ENCODE results near the gene ACSF3. TPM values are rescaled to one million over a fixed set of nuclear protein-coding genes. Genes with fewer than 3 reads are reported as not detected.

The ACSF3 gene
- total and polyA plus RNA-seq, 2 donors (not counting 1 experiment from before 2014, with no cell fraction given) = 45.2 to 113 TPM

GRCh38 chr16:89085755-89086154 lies 7.9 kb upstream of the ACSF3 start:
- Mint-ChIP-seq H3K4me3 (no peak overlapping the region), H3K9me3 (ENCODE audit: insufficient read depth) (no peaks in the 10 kb centered on the region), H3K27ac (no peak overlapping the region), H3K4me1 (peaks cover 13% of the 10 kb centered on the region), H3K27me3 (peaks cover 16% of the 10 kb centered on the region)
- H4K20me1 ChIP-seq (ENCODE audit: control insufficient read depth, insufficient read depth, low read length, poor library complexity, severe bottlenecking) = no peaks in the 10 kb centered on the region
- DNase-seq (no peak), ATAC-seq (ENCODE audit: low read depth) (no peak)
- WGBS (ENCODE audit: insufficient coverage) = 99% methylated on average over 9 of the region's 9 CpGs
- H3K27ac ChIP-seq (ENCODE audit: low read length in 2 of 2) = no peak overlapping the region
- no peaks in the 10 kb centered on the region for H3K79me2 ChIP-seq (ENCODE audit: control insufficient read depth, insufficient read depth, low read length)
- peaks cover 4 to 7% of the 10 kb centered on the region in 2 donors for H3K4me1 ChIP-seq (ENCODE audit: control insufficient read depth in 2 of 2, insufficient read depth in 2 of 2, low read length in 2 of 2)
- ChIA-PET POLR2A (no interaction called here), CTCF (interaction anchor here (1.1 kb wide), 1 partner anchor 103 kb away, joined by 3 read pairs; no protein-coding TSS in a partner anchor)
- H3K4me2 ChIP-seq (replicated peaks; ENCODE audit: low read depth, low read length, poor library complexity, severe bottlenecking) = no peak overlapping the region
- no peaks in the 10 kb centered on the region for H3K36me3 ChIP-seq (replicated peaks in 1 of 2; ENCODE audit: control extremely low read depth in 1 of 2, control insufficient read depth in 1 of 2, extremely low read depth in 1 of 2, insufficient read depth in 2 of 2, low read length in 1 of 2)
- no peak overlapping the region for H3K9ac ChIP-seq (ENCODE audit: low read length)
- H3K27me3 ChIP-seq (replicated peaks in 1 of 4; ENCODE audit: control extremely low read depth in 1 of 4, control insufficient read depth in 3 of 4, insufficient read depth in 4 of 4, low read length in 3 of 4) = peaks cover 0 to 8% (median 3%) of the 10 kb centered on the region in 4 experiments
- H3K4me3 ChIP-seq (ENCODE audit: control extremely low read depth in 1 of 5, extremely low read depth in 1 of 5, insufficient read depth in 1 of 5, low read depth in 2 of 5, low read length in 4 of 5) = no peak overlapping the region
- TF ChIP-seq EZH2 (IDR thresholded peaks at IDR 0.05; ENCODE audit: borderline replicate concordance, insufficient read depth, low read depth, low read length, poor library complexity, severe bottlenecking) = no peak
- no peak for TF ChIP-seq CTCF (IDR thresholded peaks at IDR 0.05)
- intact Hi-C loops (cut with micrococcal nuclease) = no loop called here
- H3K9me3 ChIP-seq (ENCODE audit: control extremely low read depth in 1 of 3, control insufficient read depth in 2 of 3, insufficient read depth in 1 of 3, low read length in 2 of 3) = no peaks in the 10 kb centered on the region
- no peak overlapping the region for H2AFZ ChIP-seq (ENCODE audit: insufficient read depth, low read depth, low read length, poor library complexity, severe bottlenecking)

- no peak overlapping the region for H3K9ac ChIP-seq (ENCODE audit: low read length)
- H3K27ac ChIP-seq (ENCODE audit: low read length in 2 of 2) = no peak overlapping the region
- peaks cover 0 to 11% (median 4%) of the 10 kb centered on the region in 4 experiments for H3K27me3 ChIP-seq (replicated peaks in 1 of 4; ENCODE audit: control extremely low read depth in 1 of 4, control insufficient read depth in 3 of 4, insufficient read depth in 4 of 4, low read length in 3 of 4)
- WGBS (ENCODE audit: insufficient coverage) = 97% methylated on average over 15 of the region's 15 CpGs
- peaks cover 29% of the 10 kb centered on the region for H3K27me3 Mint-ChIP-seq
- H3K4me1 ChIP-seq (ENCODE audit: control insufficient read depth in 2 of 2, insufficient read depth in 2 of 2, low read length in 2 of 2) = peaks cover 4 to 9% of the 10 kb centered on the region in 2 donors
- H3K9me3 Mint-ChIP-seq (ENCODE audit: insufficient read depth) = no peaks in the 10 kb centered on the region
- no peak overlapping the region for H3K4me3 ChIP-seq (ENCODE audit: control extremely low read depth in 1 of 5, extremely low read depth in 1 of 5, insufficient read depth in 1 of 5, low read depth in 2 of 5, low read length in 4 of 5)
- ATAC-seq (ENCODE audit: low read depth) (no peak), DNase-seq (no peak)
- peaks cover 4% of the 10 kb centered on the region for H3K79me2 ChIP-seq (ENCODE audit: control insufficient read depth, insufficient read depth, low read length)
- POLR2A ChIA-PET = no interaction called here
- no peak overlapping the region for H2AFZ ChIP-seq (ENCODE audit: insufficient read depth, low read depth, low read length, poor library complexity, severe bottlenecking)
- no peak overlapping the region for H3K4me2 ChIP-seq (replicated peaks; ENCODE audit: low read depth, low read length, poor library complexity, severe bottlenecking)
- intact Hi-C loops (cut with micrococcal nuclease) = no loop called here
- H3K4me3 Mint-ChIP-seq = no peak overlapping the region
- H3K9me3 ChIP-seq (ENCODE audit: control extremely low read depth in 1 of 3, control insufficient read depth in 2 of 3, insufficient read depth in 1 of 3, low read length in 2 of 3) = no peaks in the 10 kb centered on the region
- no peaks in the 10 kb centered on the region for H3K36me3 ChIP-seq (replicated peaks in 1 of 2; ENCODE audit: control extremely low read depth in 1 of 2, control insufficient read depth in 1 of 2, extremely low read depth in 1 of 2, insufficient read depth in 2 of 2, low read length in 1 of 2)
- no peak overlapping the region for H3K27ac Mint-ChIP-seq
- TF ChIP-seq CTCF (IDR thresholded peaks at IDR 0.05) = no peak
- H3K4me1 Mint-ChIP-seq = peaks cover 14% of the 10 kb centered on the region
- no peaks in the 10 kb centered on the region for H4K20me1 ChIP-seq (ENCODE audit: control insufficient read depth, insufficient read depth, low read length, poor library complexity, severe bottlenecking)
- CTCF ChIA-PET = no interaction called here
Measured at GRCh38 chr16:89087922-89088497, 5.6 kb upstream of the ACSF3 start.

Data from B cell (primary cell).